OCI-LY3 (cell line): ENCODE measurements around the gene F8.

Source experiments
- EZH2phosphoT487 ChIP-seq: fragments of 200-600 bp; shearing (Covaris generic); IDR thresholded peaks from 2 replicates; pipeline ENCODE4 v1.6.1; 2018; ENCODE audit warnings: antibody characterized with exemption, mixed run types, low read depth
- TF ChIP-seq, protein P1 (sequence below): fragments of 200-600, 300-600 bp; sonication (generic); IDR thresholded peaks from 2 replicates; pipeline ENCODE4 v1.5.1; 2014; ENCODE audit warnings: antibody characterized with exemption, low read length, low read depth

DNA sequence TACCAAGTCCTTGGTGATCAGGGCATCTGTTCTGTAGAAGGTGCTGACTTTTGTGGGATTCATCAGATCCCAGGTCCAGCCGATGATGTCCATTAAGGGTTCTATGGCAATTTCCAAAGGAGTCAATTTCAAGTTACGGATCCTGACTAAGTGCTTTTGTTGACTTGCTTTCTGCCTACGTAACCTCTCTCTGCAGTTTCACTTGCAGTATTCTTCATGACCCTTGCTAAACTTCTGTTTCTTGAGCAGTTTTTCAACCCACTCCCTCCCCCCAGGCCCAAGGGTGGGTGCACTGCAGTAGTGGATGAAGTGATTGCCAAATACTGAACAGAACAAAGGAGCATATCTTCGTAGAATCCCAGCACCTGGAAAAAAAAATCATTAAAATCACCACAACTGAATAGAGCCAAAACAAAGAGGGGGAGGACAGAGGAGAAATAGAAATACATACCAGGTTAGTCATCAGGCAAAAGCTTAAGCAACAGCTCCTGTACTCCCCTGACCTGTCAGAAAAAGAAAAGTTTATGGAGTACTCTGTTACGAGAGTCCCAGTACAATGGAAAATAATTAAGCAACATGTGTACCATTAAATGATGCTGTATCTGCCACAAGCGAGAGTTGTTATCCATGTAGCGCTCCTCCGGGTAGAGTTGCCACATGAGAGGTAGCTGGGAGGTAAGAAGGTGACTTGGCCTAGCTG, 42.7 kb upstream of the F8 start:
- TF ChIP-seq, protein P1, sequence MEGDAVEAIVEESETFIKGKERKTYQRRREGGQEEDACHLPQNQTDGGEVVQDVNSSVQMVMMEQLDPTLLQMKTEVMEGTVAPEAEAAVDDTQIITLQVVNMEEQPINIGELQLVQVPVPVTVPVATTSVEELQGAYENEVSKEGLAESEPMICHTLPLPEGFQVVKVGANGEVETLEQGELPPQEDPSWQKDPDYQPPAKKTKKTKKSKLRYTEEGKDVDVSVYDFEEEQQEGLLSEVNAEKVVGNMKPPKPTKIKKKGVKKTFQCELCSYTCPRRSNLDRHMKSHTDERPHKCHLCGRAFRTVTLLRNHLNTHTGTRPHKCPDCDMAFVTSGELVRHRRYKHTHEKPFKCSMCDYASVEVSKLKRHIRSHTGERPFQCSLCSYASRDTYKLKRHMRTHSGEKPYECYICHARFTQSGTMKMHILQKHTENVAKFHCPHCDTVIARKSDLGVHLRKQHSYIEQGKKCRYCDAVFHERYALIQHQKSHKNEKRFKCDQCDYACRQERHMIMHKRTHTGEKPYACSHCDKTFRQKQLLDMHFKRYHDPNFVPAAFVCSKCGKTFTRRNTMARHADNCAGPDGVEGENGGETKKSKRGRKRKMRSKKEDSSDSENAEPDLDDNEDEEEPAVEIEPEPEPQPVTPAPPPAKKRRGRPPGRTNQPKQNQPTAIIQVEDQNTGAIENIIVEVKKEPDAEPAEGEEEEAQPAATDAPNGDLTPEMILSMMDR, result no peak
- TF ChIP-seq EZH2phosphoT487, result no peak
